Uterus (tissue), 4 donors: ENCODE measurements around the gene VIPR2. TPM values are rescaled to one million over a fixed set of nuclear protein-coding genes. Genes with fewer than 3 reads are reported as not detected.

Source experiments
- DNase-seq, 2 donors: peaks; one replicate each; pipeline ENCODE4 v3.0.0-alpha.2; 2019 to 2020
- H3K27ac ChIP-seq, 2 donors: fragments of 200-600 bp; sonication (generic); 1 replicate in 1 of 2; 2 replicates in 1 of 2; pipeline ENCODE4 v1.5.1; 2016 to 2018
- H3K27me3 ChIP-seq, 2 donors: fragments of 200-600 bp; sonication (generic); one replicate each; pipeline ENCODE4 v1.5.1; 2018 to 2019; ENCODE audit warnings: control low read depth in 1 of 2
- H3K36me3 ChIP-seq, 2 donors: fragments of 200-600 bp; sonication (generic); one replicate each; pipeline ENCODE4 v1.5.1; 2019; ENCODE audit warnings: control low read depth in 1 of 2
- H3K4me1 ChIP-seq, 2 donors: fragments of 200-600 bp; sonication (generic); one replicate each; pipeline ENCODE4 v1.5.1; 2018 to 2019; ENCODE audit warnings: control low read depth in 1 of 2
- H3K4me3 ChIP-seq, 2 donors: fragments of 200-600 bp; sonication (generic); 1 replicate in 1 of 2; 2 replicates in 1 of 2; pipeline ENCODE4 v1.5.1; 2018 to 2019; ENCODE audit warnings: mild to moderate bottlenecking in 1 of 2
- H3K9me3 ChIP-seq, 2 donors: fragments of 200-600 bp; sonication (generic); one replicate each; pipeline ENCODE4 v1.5.1; 2019; ENCODE audit warnings: control low read depth in 1 of 2
- CTCF ChIP-seq, 4 experiments: fragments of 200-600 bp in 2 of 4; fragments of 450-650 bp in 2 of 4; sonication (generic) in 2 of 4; IDR thresholded peaks; one replicate each; pipeline ENCODE4 v1.5.1; 2016 to 2019; ENCODE audit warnings: antibody characterized with exemption in 4 of 4, mild to moderate bottlenecking in 2 of 4, moderate library complexity in 1 of 4
- POLR2A ChIP-seq, 2 donors: fragments of 450-650 bp; IDR thresholded peaks; one replicate each; pipeline ENCODE4 v1.6.1; 2016; ENCODE audit warnings: antibody characterized with exemption in 2 of 2, mild to moderate bottlenecking in 1 of 2, moderate library complexity in 1 of 2
- intact Hi-C: fragments of 100-400 bp; cut with DNase I; formaldehyde crosslinking; loops from one replicate; pipeline ENCODE4 v1.15.1; 2023; ENCODE audit warnings: low total_unique reads
- total RNA-seq, 4 donors: library from RNA; depleted of rRNA in 3 of 4; stranded (reverse); fragments of >200 nt in 3 of 4; gene quantifications; one replicate each; pipeline versions ENCODE4 v1.1.0 to v1.2.4, GENCODE V29; 2014 to 2023
- donor health status: DM: yes; HTN: yes; CAD: no.

Gene VIPR2
- total RNA-seq, 4 donors from 2014 or later: 3.1 to 9.8 (median 4.5) TPM

DNA sequence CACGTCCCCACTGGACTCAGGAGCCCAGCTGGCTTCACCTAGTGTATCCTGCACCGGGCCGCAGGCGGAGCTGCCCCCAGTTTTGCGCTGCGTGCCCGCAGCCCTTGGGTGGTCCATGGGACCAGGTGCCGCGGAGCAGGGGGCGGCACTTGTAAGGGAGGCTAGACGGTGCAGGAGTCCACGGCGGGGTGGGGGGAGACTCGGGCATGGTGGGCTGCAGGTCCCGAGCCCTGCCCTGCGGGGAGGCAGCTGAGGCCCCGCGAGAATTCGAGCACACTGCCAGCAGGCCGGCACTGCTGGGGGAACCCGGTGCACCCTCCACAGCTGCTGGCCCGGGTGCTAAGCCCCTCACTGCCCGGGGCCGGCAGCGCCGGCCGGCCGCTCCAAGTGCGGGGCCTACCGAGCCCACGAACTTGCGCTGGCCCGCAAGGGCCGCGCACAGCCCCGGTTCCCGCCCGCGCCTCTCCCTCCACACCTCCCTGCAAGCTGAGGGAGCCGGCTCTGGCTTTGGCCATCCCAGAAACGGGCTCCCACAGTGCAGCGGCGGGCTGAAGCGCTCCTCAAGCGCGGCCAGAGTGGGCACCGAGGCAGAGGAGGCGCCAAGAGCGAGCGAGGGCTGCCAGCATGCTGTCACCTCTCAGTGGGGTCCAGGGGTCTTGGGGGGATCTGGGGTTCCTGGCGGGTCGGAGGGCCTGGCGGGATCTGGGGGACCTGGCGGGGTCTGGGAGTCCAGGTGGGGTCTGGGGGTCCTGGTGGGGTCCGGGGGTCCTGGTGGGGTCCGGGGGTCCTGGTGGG lies 81.4 kb downstream of the VIPR2 start:
- Histone ChIP-seq H3K27ac (no peak overlapping the region), H3K9me3 (no peaks in the 10 kb centered on the region), H3K36me3 (no peaks in the 10 kb centered on the region), H3K27me3 (no peaks in the 10 kb centered on the region), H3K4me3 (no peak overlapping the region), H3K4me1 (peaks cover 0 to 6% of the 10 kb centered on the region in 2 donors)
- DNase-seq: no peak
- intact Hi-C loops: no loop called here
- TF ChIP-seq POLR2A (IDR thresholded peaks at IDR 0.05) (no peak), CTCF (IDR thresholded peaks at IDR 0.05) (no peak)

DNA sequence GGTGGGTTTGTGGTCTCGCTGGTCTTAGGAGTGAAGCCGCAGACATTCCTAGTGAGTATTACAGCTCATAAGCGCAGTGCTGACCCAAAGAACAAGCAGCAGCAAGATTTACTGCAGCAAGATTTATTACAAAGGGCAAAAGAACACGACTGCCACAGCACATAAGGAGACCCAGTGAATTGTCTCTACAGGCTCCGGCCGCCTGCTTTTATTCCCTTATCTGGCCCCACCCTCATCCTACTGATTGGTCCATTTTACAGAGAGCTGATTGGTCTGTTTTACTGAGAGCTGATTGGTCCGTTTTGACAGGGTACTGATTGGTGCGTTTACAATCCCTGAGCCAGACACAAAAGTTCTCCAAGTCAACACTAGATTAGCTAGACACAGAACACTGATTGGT lies 82.1 kb downstream of the VIPR2 start:
- no peak for DNase-seq
- TF ChIP-seq CTCF (IDR thresholded peaks at IDR 0.05) (no peak), POLR2A (IDR thresholded peaks at IDR 0.05) (no peak)
- Histone ChIP-seq H3K4me1 (no peaks in the 10 kb centered on the region), H3K9me3 (no peaks in the 10 kb centered on the region), H3K36me3 (no peaks in the 10 kb centered on the region), H3K27ac (no peak overlapping the region), H3K4me3 (no peak overlapping the region), H3K27me3 (no peaks in the 10 kb centered on the region)
- intact Hi-C loops: no loop called here

- no peak overlapping the region for H3K27ac ChIP-seq
- no peaks in the 10 kb centered on the region for H3K27me3 ChIP-seq
- no peaks in the 10 kb centered on the region for H3K4me1 ChIP-seq
- H3K9me3 ChIP-seq: no peaks in the 10 kb centered on the region
- no peak for DNase-seq
- intact Hi-C loops: no loop called here
- no peak overlapping the region for H3K4me3 ChIP-seq
- no peak for TF ChIP-seq POLR2A (IDR thresholded peaks at IDR 0.05)
- TF ChIP-seq CTCF (IDR thresholded peaks at IDR 0.05): no peak
- H3K36me3 ChIP-seq: no peaks in the 10 kb centered on the region
Observed at GRCh38 chr7:159061674-159062212, 82.9 kb downstream of the VIPR2 start.

DNA sequence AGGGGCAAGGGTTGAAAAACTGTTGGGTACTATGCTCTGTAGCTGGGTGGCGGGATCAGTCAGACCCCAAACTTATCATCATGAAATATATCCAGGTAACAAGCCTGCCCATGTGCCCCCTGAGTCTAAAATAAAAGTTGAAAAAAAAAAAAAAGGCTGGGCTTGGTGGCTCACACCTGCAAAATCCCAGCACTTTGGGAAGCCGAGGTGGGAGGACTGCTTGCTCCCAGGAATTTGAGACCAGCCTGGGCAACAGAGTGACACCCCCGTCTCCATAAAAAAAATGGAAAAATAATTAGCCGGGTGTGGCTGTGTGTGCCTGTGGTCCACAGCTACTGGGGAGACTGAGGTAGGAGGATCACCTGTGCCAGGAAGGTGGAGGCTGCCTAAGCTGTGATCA lies 83.5 kb downstream of the VIPR2 start:
- no peak for DNase-seq
- no peaks in the 10 kb centered on the region for H3K4me1 ChIP-seq
- no peaks in the 10 kb centered on the region for H3K27me3 ChIP-seq
- intact Hi-C loops: no loop called here
- H3K9me3 ChIP-seq: no peaks in the 10 kb centered on the region
- H3K27ac ChIP-seq: no peak overlapping the region
- TF ChIP-seq CTCF (IDR thresholded peaks at IDR 0.05) (no peak), POLR2A (IDR thresholded peaks at IDR 0.05) (no peak)
- no peak overlapping the region for H3K4me3 ChIP-seq
- no peaks in the 10 kb centered on the region for H3K36me3 ChIP-seq

DNA sequence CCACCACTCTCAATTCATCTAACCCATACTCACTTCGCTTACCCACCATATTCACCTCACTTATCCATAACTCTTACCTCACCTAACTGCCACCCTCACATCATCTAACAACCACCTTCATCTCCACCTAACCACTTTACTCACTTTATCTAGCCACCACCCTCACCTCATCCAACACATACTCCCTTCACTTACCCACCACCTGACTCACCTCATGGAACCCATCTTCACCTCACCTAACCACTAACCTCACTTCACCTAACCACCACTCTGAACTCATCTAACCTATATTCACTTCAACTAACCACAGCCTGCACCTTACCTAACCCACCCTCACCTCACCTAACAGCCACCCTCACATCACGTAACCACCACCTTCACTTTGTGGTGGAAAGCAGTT lies 84.2 kb downstream of the VIPR2 start:
- TF ChIP-seq CTCF (IDR thresholded peaks at IDR 0.05) (no peak), POLR2A (IDR thresholded peaks at IDR 0.05) (no peak)
- no peaks in the 10 kb centered on the region for H3K36me3 ChIP-seq
- no peak overlapping the region for H3K27ac ChIP-seq
- no peaks in the 10 kb centered on the region for H3K4me1 ChIP-seq
- no peaks in the 10 kb centered on the region for H3K9me3 ChIP-seq
- no peak overlapping the region for H3K4me3 ChIP-seq
- no peaks in the 10 kb centered on the region for H3K27me3 ChIP-seq
- no peak for DNase-seq
- intact Hi-C loops: no loop called here
